ENCODE measurements around the gene UMAD1.

UMAD1 gene

DNA sequence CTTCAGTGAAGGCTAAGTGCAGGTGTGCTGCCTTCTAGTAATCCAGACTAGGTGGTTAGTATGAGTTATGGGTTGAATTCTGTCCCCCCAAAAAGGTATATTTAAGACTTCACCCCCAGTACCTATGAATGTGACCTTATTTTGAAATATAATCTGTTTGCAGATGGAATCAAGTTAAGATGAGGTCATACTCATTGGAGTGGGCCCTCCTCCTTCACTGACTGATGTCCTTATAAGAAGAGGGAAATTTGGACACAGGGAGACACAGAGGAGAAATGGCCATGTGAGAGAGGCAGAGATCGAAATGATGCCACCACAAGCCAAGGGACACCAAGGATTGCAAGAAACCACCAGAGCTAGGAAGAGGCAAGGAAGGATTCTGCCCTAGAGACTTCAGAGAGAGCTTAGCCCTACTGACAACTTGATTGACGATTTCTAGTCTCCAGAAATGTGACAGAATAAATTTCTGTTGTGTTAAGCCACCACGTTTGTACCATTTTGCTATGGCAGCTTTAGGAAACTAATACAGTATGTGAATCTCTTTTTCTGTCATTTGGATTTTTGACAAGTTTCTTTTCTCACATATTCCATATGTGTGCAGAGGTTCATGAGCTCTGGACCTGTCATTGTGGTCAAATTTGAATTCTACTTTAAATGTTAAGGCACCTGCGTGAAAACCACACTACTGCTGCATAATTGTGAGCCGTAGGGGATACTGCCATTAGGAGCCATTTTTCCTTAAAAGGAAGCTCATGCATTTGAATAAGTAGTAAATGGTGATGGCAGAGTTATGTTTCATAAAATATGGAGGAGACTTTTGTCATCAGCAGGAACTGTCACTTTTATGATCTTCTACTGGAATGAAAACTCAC, 80.4 kb downstream of the UMAD1 start:
- no peak for DNase-seq (ENCODE audit: low spot score)

DNA sequence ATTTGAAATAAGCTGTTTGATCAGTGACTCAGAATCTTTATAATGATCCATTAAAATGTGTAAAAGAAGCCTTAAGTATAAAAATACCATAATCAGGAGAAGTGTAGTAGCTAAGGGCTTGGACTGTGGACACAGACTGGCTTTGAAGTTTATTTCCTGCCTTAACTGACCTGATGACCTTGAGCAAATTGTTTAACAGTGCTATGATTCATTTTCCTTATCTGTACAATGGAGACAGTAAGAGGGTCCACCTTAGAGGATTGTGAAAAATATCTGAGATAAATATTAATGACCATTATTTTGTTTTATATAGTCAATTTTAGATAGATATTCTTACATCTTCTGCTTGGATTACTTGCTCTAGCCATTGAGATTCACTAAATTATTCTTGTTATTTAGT, 91.2 kb downstream of the UMAD1 start:
- no peak for DNase-seq (ENCODE audit: low spot score)

DNA sequence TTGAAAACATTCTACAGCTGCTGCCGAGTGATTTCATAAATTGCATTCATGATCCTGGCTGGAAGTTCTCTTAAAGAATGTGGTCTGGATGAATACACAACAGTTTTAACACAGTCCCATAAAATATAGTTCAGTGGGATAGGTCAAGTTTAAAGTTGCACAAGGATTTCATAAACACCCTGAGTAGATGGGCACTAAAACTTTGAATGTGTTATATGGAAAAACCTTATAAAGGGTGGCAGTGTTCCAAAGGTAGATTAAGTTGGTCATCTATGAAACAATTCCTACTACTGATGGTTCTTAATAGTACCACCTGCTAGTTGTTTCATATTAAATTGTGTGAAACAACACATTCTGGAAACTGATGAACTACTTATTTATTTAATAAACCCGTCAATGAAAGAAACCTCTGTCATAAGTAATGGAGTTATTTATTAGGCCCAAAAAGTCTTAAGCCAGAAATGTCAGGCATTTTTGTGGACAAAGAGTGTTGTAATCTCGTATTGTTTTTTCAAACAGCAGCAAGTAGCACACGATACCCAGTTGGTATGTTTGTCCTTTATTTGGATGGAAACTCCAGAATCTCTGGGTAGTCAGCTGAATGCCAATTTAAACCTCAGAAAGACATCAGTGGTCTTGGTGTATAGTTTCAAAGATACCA, 92.2 kb downstream of the UMAD1 start:
- DNase-seq (ENCODE audit: low spot score) = no peak

DNA sequence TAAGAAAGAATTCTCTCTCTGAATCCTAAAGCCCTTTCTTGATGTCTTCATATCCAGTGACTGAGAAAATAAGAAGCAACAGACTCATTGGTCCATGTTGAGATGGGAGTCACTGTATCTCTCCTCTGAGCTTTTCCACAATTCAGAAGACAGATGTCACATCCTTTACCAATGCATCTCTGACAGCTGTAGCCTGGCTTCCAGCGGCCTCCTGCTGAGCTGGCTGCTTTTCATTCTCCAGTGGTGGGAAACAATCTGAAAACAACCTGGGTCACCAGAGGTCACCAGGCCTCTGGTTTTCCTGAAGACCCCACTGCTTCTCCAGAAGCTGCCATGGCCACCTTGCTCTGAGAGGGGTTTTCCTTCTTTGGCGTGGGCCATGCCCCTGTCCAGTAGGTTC, 96.1 kb downstream of the UMAD1 start:
- DNase-seq (ENCODE audit: low spot score) = no peak

DNA sequence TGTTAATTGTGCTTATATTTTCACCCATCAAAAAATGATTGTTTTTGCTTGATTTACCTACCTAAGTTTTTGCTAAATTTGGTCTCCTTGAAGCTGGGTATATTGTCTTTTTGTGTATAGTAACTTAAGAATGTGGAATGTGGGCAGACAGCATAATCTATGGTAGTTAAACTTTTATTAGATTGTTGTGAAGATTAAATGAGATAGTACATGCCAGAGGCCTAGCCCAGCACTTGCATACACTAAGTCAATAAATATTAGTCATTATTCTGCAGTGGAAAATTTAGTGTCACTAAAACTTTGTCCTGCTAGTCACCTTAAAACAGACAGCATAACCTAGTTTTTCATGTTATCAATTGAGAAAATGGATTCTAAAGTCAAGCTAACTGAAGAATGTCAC, 97.1 kb downstream of the UMAD1 start:
- DNase-seq (ENCODE audit: low spot score) = no peak

DNA sequence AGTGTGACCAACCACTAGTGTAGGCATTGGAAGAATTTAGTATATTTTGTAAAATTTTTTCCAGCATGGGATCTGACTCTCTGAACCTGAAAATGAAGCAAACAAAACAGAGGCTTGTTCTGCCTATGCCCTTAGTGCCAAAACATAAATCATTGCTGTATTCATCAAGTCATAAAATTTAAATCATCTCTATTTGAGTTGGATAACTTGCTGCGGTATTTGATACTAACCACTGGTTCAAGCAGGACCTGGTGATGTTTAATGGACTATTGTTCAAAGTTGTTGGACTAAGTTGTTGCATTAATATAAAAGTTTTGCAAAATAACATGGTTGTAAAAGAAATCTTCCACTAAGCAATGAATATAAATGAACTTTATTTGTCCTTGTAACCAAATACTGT, 97.6 kb downstream of the UMAD1 start:
- DNase-seq (ENCODE audit: low spot score) = no peak

DNA sequence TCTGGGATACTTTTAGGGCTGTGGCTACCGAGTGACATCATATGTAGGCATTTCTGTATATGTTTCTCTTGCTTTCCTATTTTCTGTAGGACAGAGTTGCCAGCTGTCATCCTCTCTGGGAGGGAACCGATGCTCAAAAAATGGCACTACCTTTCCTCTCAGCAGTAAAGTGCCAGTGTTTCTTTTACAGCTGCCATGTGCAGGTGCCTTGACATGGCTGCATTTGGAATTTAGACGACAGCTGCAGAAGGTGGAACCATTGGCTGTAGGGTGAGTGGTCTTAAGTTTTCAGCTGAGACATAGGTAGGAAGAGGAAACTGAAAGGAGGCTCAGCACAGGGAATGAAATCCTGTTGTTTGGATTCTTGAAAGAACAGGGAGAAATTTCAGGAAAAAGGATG, 98.1 kb downstream of the UMAD1 start:
- DNase-seq (ENCODE audit: low spot score) = no peak

DNA sequence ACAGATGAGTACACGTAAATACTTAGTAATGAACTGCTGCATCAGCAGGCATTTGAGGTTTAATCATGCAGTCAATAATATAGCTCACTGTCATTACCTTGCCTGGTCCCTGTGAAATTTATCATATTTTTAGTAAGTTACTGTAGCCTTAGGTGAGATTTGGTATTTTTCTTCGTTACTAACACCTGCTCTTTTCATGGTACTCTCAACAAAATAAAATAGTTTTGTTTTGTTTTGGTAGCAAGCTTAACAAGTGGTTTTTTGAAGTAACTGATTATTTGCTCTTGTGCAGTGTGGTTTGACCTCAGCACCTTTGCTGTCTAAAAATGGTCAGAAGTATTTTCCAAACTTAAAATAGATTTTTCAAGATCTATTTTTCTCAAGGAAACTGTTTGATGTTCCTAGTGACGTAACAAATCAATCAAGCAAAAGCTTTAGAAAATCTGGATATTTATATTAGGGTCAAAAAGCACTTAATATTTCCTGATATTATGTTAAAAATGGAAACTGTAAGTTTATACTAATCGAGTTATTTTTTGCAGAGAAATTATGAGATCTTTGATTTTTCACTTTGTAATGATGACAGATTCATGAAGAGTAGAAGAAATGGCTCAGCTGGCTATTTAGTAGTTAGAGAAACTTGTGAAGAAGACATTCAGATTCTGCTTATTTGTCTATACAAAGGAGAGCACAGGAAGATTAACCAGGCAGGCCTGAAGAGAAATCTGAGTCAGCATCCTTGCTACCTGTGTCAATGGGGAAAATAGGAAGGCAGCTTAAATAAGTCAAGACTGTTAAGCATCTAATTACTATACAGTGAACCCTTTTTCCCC, 98.9 kb downstream of the UMAD1 start:
- no peak for DNase-seq (ENCODE audit: low spot score)

DNA sequence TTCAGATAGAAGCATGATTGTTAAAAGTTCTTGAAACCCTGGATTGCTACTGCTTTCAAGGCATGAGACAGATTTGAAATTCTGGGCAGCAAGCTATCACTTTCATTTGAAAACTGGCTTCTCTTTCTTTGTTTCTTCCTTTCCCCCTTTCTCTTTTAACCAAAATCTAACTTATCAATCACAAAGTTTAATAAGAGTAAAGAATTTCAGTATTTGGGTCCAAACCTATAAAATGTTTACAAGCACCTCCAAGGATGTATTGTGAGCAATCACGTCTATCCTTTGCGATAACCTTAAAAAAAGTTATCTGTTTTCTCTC, 99.4 kb downstream of the UMAD1 start:
- no peak for DNase-seq (ENCODE audit: low spot score)

DNA sequence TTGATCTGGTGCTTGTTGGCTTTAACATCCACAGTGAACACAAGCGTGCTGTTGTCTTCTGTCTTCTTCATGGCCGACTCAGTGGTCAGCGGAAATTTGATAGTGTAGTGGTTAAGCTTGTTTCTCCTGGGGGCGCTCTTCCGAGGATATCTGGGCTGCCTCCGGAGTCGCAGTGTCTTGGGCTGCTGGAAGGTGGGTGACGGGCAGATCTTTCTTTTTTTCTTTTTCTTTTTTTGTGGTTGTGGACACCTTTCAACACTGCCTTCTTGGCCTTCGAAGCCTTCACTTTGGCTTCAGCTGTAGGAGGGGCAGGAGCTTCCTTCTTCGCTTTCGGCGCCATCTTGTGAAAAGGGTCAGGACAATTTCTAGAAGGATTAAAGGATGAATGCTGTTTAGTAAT, 101.7 kb downstream of the UMAD1 start:
- DNase-seq (ENCODE audit: low spot score) = no peak

DNA sequence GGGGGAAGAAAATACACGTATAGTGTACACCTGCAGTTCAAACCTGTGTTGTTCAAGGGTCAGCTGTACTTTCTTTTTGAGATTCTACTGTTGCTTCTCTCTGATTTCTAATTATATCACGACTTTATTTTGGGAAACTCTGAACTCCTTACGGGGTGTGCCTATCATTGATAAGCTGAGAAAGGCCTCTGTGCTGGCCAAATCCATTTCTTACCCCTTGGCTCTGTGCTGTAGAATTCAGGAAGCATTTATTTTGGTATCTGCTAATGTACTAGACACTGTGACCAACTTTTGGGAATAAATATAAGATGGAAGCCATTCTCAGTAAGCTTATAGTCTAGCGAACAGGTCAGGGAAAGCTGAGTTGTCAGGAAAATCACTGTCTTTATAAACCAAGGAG, 104.7 kb downstream of the UMAD1 start:
- DNase-seq (ENCODE audit: low spot score) = no peak

DNA sequence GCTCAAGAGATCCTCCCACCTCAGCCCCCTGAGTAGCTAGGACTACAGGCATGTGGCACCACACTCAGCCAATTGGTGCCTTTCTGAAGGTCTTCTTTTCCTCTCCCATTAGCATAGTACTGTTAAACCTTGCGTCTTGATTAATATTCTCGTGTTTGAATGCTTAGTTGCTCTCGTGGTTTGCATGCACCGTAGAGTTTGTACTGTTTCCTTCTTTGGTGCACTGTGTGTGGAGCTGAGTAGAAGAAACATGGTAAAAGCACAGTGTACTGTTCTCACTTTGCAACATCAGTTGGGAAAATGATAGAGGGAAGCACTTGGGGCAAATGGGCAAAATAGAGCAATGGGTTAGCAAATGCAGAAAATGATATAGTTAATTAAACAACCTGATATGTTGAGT, 105.4 kb downstream of the UMAD1 start:
- DNase-seq (ENCODE audit: low spot score) = no peak

DNA sequence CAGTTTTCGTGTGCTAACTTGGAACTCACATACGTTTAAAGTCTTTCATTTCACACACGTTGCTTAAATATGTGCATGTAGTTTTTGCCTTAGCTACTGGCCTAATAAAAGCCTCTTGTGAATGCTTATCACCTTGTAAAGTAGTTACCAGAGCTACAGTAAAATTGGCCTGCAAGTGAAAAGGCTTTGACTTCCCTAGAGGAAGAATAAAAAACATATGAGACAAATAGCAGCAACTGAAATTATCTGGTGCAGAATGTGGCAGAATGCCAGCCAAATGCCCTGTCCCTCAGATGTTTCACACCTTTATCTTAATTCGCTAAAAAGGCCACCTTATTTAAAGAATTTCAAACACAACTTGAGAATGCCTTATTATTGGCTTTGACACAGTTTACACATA, 105.9 kb downstream of the UMAD1 start:
- no peak for DNase-seq (ENCODE audit: low spot score)

DNA sequence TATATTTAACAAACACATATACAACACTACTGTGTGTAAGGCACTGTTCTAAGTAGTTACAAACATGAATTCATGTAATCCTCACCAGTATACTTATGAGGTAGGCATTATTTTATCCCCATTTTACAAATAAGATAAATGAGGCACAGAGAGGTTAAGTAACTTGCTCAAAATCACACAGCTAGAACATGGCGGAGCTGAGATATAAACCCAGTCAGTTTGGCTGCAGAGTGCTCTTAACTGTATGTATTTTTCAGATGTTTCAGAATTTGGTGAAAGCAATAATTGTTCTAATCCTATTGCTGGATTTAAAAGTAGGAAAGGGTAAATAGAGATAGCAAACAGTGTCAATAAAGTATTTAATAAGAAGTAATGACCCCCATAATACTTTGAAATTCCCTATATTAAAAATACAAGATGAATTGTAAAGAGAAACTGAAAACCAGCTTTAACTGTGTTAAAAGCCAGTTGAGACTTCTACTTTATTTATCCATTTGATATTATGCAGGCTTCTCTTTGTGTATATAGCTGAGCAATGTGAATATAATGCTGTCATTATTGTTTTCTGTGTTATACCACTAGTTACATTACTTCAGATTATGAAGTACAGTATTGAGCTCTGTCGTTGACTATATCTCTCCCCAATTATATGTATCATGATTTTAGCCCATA, 110.2 kb downstream of the UMAD1 start:
- DNase-seq (ENCODE audit: low spot score) = no peak

DNA sequence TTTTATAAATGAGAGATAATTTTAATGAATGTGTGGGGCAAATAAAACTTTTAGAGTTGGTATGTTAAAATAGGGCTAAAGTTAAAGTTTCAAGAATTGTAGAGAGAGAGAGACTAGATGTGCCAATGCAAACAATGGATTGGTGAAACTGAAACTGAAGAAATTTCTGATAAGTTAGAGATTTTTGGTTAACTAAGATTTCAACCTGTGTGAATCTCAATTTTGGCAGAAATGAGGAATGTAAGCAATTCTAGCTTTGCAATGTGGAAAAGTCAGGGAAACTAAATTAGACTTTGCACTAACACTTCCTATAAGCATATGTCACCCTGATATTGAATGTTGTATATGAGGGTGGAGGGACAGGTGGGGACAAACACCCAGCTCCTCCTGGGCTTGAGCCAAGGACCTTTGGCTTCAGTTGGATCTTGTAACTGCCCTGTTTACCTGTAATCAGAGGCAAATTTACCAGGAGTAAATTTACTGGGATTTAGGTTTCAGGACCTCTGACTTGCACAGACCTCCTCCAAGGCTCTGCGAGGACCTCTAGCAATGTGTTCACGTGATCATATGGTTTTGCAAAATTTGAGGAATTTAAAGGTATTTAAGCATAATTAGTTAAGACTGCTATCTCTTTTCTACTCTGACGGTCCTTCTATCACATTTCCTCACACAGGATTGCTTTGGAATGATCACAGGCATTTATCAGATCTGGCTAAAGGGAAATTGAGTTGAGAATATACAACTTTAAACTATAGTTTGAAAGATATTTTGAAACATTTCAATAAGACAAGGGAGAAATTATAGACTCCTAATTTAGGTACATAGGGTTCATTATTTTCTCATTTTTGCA, 110.9 kb downstream of the UMAD1 start:
- DNase-seq (ENCODE audit: low spot score) = no peak

DNA sequence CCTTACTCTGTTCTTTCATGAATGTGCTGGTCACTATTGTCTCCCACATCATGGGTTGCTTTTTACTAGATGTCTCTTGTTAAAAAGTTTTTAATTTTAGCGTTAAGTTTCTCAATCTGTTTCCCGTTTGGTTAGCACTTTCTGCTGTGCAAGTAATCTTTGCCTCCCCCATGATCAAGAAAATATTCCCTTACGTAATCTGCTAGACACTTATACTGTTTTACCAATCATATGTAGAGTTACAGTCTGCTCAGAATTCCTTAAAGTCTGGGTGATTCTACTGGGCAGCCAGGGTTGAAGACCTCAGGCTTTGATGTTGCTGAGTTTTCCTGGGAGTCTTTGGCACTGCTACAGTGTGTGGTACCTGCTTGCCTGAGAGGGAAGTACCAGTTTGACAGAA, 116.0 kb downstream of the UMAD1 start:
- no peak for DNase-seq (ENCODE audit: low spot score)

DNA sequence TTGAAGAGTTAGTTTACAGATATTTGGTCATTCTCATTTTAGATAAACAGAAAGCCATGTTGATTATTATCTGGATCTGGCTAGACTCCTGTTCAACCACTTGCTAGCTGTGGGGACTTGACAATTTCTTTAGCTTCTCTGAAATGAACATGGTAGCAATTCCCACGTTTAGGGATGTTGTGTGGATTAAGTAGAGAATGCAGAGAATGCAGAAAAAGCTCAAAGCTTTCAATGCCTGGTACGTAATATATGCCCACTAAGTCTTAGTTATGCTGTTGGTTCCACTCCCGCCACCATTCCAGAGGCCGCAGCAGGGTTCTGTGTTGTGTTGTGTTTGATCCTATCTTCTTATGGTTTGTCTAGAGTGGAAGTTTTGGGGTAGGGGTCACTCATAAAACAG, 117.0 kb downstream of the UMAD1 start:
- no peak for DNase-seq (ENCODE audit: low spot score)

DNA sequence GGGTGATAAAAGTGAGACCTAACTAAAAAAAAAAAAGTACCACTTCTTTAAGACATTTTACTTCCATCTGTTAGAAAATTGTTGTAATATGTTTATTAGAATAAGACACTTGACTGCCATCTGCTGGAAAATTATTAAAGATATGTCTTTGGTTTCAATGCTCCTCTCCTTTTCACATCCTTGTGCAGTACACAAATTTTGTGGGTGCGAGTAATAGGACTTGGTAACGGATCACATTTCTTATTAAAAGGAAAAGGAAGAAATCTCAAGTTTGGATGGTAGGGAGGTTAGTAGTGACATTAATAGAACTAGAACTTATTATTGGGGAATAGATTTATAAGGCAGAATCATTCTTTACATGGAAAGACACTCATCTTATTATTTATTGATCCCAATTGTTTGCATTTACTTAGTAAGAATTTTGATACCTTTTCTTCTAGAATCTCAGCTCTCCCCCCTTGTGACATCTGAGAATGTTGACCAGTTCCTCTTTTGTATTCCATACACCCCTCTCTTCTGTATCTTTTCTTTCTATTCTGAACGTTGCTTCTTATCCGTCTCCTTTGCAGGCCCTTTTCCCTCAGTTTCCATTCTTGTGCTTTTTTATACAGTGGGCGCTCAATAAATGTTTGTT, 120.9 kb downstream of the UMAD1 start:
- DNase-seq (ENCODE audit: low spot score) = peak; percentile 49

DNA sequence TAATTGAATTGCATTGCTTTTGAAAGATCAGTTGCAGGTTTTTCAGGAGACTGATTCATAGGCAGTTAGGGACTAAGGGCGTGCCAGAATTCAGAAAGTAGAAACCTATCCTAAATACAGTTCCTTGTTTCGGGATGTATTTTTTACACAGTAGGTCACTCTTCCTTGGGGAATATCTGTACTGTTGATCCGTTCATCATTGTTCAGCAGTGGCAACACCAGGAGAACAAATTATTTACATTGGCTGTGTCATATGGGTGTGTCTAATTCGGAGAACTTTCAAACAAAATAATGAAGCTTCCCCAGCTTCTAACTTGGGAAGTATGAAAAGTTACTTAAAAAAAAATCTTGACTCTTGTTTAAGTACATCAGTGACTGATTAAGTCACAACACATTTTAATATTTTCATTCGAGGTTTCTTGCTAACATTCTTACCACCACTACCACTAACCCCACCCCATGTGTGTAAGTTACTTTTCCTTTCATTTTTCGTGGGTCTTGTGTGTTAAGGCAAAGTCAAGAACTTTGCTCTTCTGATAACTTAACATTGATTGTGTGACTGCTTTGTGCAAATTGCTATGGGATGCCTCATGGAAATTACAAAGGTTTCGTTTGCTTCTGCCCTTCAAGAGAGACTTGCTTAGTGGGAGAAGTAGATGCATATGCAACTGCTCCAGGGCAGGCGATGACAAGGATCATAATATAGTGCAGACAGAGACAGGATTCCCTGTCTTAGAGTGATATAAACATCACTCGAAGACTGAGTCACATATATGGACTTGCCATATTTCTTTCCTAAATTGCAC, 121.6 kb downstream of the UMAD1 start:
- DNase-seq (ENCODE audit: low spot score) = peak; percentile 21
